ENCODE data around the gene ANKS3.

GRCh38 chr16:4728676-4729075, 5.4 kb downstream of the ANKS3 start:
- TF ChIP-seq CTCF (conservative IDR thresholded peaks at IDR 0.05; ENCODE audit: low read depth, low read length) (no peak), EZH2 (IDR thresholded peaks at IDR 0.05; ENCODE audit: low read length, unreplicated experiment) (no peak), EZH2phosphoT487 (IDR thresholded peaks at IDR 0.05; ENCODE audit: borderline replicate concordance, low read length) (no peak)

Measured in PC-3 (cell line).